Measurements from ENCODE around the gene MRPL43.

DNA sequence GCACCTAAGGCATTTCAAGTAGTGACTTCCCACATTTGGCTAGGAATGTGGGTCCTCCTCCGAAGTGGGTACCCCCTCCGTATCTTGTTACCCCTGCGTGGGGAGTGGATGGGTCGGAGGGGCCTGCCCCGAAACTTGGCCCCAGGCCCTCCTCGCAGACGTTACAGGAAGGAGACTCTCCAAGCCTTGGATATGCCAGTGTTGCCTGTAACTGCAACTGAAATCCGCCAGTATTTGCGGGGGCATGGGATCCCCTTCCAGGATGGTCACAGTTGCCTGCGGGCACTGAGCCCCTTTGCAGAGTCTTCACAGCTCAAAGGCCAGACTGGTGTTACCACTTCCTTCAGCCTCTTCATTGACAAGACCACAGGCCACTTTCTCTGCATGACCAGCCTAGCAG, 869 bp upstream of the MRPL43 start:
- TF ChIP-seq, protein P1, sequence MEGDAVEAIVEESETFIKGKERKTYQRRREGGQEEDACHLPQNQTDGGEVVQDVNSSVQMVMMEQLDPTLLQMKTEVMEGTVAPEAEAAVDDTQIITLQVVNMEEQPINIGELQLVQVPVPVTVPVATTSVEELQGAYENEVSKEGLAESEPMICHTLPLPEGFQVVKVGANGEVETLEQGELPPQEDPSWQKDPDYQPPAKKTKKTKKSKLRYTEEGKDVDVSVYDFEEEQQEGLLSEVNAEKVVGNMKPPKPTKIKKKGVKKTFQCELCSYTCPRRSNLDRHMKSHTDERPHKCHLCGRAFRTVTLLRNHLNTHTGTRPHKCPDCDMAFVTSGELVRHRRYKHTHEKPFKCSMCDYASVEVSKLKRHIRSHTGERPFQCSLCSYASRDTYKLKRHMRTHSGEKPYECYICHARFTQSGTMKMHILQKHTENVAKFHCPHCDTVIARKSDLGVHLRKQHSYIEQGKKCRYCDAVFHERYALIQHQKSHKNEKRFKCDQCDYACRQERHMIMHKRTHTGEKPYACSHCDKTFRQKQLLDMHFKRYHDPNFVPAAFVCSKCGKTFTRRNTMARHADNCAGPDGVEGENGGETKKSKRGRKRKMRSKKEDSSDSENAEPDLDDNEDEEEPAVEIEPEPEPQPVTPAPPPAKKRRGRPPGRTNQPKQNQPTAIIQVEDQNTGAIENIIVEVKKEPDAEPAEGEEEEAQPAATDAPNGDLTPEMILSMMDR (IDR thresholded peaks at IDR 0.05; ENCODE audit: insufficient read depth, low read length, poor library complexity, severe bottlenecking): no peak
- TF ChIP-seq EZH2phosphoT487 (conservative IDR thresholded peaks at IDR 0.05; ENCODE audit: low read length): no peak
